ENCODE data around the gene HDAC4.
"Not testable (repeated sequence)": the region's sequence is repeated elsewhere in the genome, so short reads cannot be mapped to it uniquely, and the experiment has no call there.

- not testable (repeated sequence) for TF ChIP-seq EZH2 (IDR thresholded peaks at IDR 0.05; ENCODE audit: borderline replicate concordance, control insufficient read depth, low read depth, low read length); POLR2A (IDR thresholded peaks at IDR 0.05; ENCODE audit: low read depth, low read length); CTCF (IDR thresholded peaks at IDR 0.05 in 2 of 3, conservative IDR thresholded peaks at IDR 0.05 in 1 of 3; ENCODE audit: control insufficient read depth in 2 of 3, extremely low read depth in 1 of 3, insufficient read depth in 1 of 3, low read depth in 3 of 3, low read length in 3 of 3); ATF2 (IDR thresholded peaks at IDR 0.05; ENCODE audit: low read length); POLR2AphosphoS5 (IDR thresholded peaks at IDR 0.05; ENCODE audit: low read length); YY1 (IDR thresholded peaks at IDR 0.05; ENCODE audit: low read depth, low read length); EP300 (IDR thresholded peaks at IDR 0.05; ENCODE audit: borderline replicate concordance in 1 of 2, control insufficient read depth in 1 of 2, low read depth in 2 of 2, low read length in 2 of 2); JUND (IDR thresholded peaks at IDR 0.05; ENCODE audit: low read depth, low read length); NFIC (IDR thresholded peaks at IDR 0.05; ENCODE audit: low read depth, low read length)
Observed at GRCh38 chr2:239449468-239449867, 48.6 kb upstream of the HDAC4 start.

Measured in GM12878 (cell line).